K562 (cell line): ENCODE data around the gene TSC1. TPM values are rescaled to one million over a fixed set of nuclear protein-coding genes. Genes with fewer than 3 reads are reported as not detected.

ENCODE experiments used
- ATAC-seq: fragments of 200-7000 bp; cut with Tn5 transposase; 3 replicates; pipeline ENCODE4 v1.9.1; 2020; ENCODE audit warnings: moderate library complexity
- BruUV-seq: library from RNA; stranded (reverse); fragments of 400-500 nt; replicated peaks from 2 replicates; lab custom pipeline; 2021; lab: Mats Ljungman, UMichigan
- CTCF ChIA-PET: fragments of 300-600 bp; formaldehyde crosslinking; extraction: SDS; loops from one replicate; lab custom pipeline; 2021; ENCODE audit warnings: low intra/inter-chr PET ratio; lab: Yijun Ruan, JAX
- POLR2A ChIA-PET: fragments of 300-600, 350-650 bp; sonication (Branson Sonifier 250); formaldehyde crosslinking; extraction: SDS; loops from one replicate; lab custom pipeline; 2021; ENCODE audit warnings: antibody characterized with exemption, inconsistent platforms; lab: Yijun Ruan, JAX
- DNase-seq, 4 experiments: peaks; one replicate each; pipeline versions ENCODE4 v3.0.0 to v3.0.0-alpha.2; 2011 to 2018; ENCODE audit warnings: low spot score in 3 of 4, mixed read lengths in 3 of 4; ENCODE audit errors: extremely low read depth in 1 of 4
- FAIRE-seq: peaks from 2 replicates; lab custom pipeline; 2011; peaks lifted over from hg19 to GRCh38; lab: Jason Lieb, UNC
- H2AFZ ChIP-seq: 2 replicates; pipeline ENCODE4 v1.6.0; 2011; ENCODE audit warnings: low read depth, low read length, control low read depth, inconsistent platforms
- H3K27ac ChIP-seq: fragments of 200-600 bp; 3 replicates; pipeline ENCODE4 v1.8.0; 2011; ENCODE audit warnings: low read depth, mild to moderate bottlenecking, control low read depth, inconsistent platforms, low read length, moderate library complexity, mixed read lengths; ENCODE audit errors: extremely low read depth
- H3K27me3 ChIP-seq, 2 experiments: fragments of 300-600 bp in 1 of 2; 2 replicates in 1 of 2; 3 replicates in 1 of 2; pipeline versions ENCODE4 v1.6.0 to v1.8.0; 2011; ENCODE audit warnings: inconsistent platforms in 2 of 2, low read length in 2 of 2, mild to moderate bottlenecking in 1 of 2, mixed read lengths in 1 of 2, moderate library complexity in 1 of 2; ENCODE audit not compliant: control insufficient read depth in 2 of 2, insufficient read depth in 2 of 2
- H3K36me3 ChIP-seq: fragments of 300-600 bp; 3 replicates; pipeline ENCODE4 v1.8.0; 2011; ENCODE audit warnings: mild to moderate bottlenecking, low read length, inconsistent platforms; ENCODE audit not compliant: control insufficient read depth, insufficient read depth
- H3K4me1 ChIP-seq, 2 experiments: fragments of 200-600 bp in 1 of 2; replicated peaks in 1 of 2; 2 replicates in 1 of 2; 3 replicates in 1 of 2; pipeline versions ENCODE4 v1.5.1 to v1.8.0; 2011; ENCODE audit warnings: inconsistent platforms in 2 of 2, low read length in 2 of 2, mild to moderate bottlenecking in 1 of 2, mixed read lengths in 1 of 2, moderate library complexity in 1 of 2; ENCODE audit not compliant: control insufficient read depth in 2 of 2, insufficient read depth in 2 of 2
- H3K4me2 ChIP-seq: 2 replicates; pipeline ENCODE4 v1.6.1; 2011; ENCODE audit warnings: low read length, control low read depth, inconsistent platforms, mixed read lengths; ENCODE audit not compliant: insufficient read depth
- H3K4me3 ChIP-seq: fragments of 200-600 bp; sonication (generic), shearing (Covaris generic); 2 replicates; pipeline ENCODE4 v1.5.1; 2016; ENCODE audit warnings: control low read depth, inconsistent platforms
- H3K79me2 ChIP-seq: fragments of 200-600 bp; 3 replicates; pipeline ENCODE4 v1.8.0; 2011; ENCODE audit warnings: low read length, inconsistent platforms; ENCODE audit not compliant: control insufficient read depth, insufficient read depth
- H3K9ac ChIP-seq, 2 experiments: 2 replicates each; pipeline versions ENCODE4 v1.6.0 to v1.6.1; 2011; ENCODE audit warnings: low read depth in 2 of 2, low read length in 2 of 2, control low read depth in 1 of 2, inconsistent platforms in 1 of 2, mild to moderate bottlenecking in 1 of 2, mixed read lengths in 1 of 2; ENCODE audit not compliant: insufficient read depth in 1 of 2
- H3K9me1 ChIP-seq: one replicate; pipeline ENCODE4 v1.6.0; 2011; ENCODE audit warnings: inconsistent platforms, mild to moderate bottlenecking, low read length, moderate library complexity; ENCODE audit not compliant: control insufficient read depth, insufficient read depth
- H3K9me3 ChIP-seq: replicated peaks from 2 replicates; pipeline ENCODE4 v1.5.1; 2011; ENCODE audit warnings: low read depth, low read length, inconsistent platforms; ENCODE audit not compliant: control insufficient read depth, insufficient read depth
- H4K20me1 ChIP-seq: replicated peaks from 2 replicates; pipeline ENCODE4 v1.6.1; 2011; ENCODE audit warnings: low read length, inconsistent platforms, mixed read lengths; ENCODE audit not compliant: control insufficient read depth, insufficient read depth
- CEBPB ChIP-seq: fragments of 450-650 bp; IDR thresholded peaks from 2 replicates; pipeline ENCODE4 v1.6.1; 2016; ENCODE audit warnings: missing genetic modification characterization, missing compliant biosample characterization
- CEBPG ChIP-seq, 3 experiments: fragments of 200-800 bp in 1 of 3; sonication (Bioruptor generic) in 1 of 3; sonication (generic) in 1 of 3; formaldehyde crosslinking in 1 of 3; IDR thresholded peaks in 2 of 3; conservative IDR thresholded peaks in 1 of 3; 2 replicates each; pipeline versions ENCODE4 v1.6.1 to v1.8.0; 2016 to 2022; ENCODE audit warnings: missing compliant biosample characterization in 2 of 3, missing genetic modification characterization in 2 of 3, mild to moderate bottlenecking in 1 of 3, missing genetic modification reagents in 1 of 3
- POLR2H ChIP-seq: IDR thresholded peaks from 2 replicates; pipeline ENCODE4 v1.6.1; 2016; ENCODE audit warnings: missing genetic modification characterization, low read depth, mild to moderate bottlenecking, control low read depth, missing compliant biosample characterization, moderate library complexity
- PRPF4 ChIP-seq: fragments of 200-400 bp; formaldehyde crosslinking; IDR thresholded peaks from one replicate; pipeline ENCODE4 v1.6.1; 2017; ENCODE audit warnings: low read length, low read depth, mild to moderate bottlenecking; ENCODE audit not compliant: insufficient read depth, poor library complexity, severe bottlenecking
- ZKSCAN3 ChIP-seq: fragments of 250-450 bp; sonication (Bioruptor Pico); IDR thresholded peaks from 2 replicates; pipeline ENCODE4 v1.4.0; 2020
- WGBS: fragments of 100-300 bp; shearing (Covaris generic); methylation state at CpG from one replicate; pipeline ENCODE4 v1.1.6; 2016; ENCODE audit warnings: low coverage, mixed read lengths; ENCODE audit not compliant: insufficient coverage; ENCODE audit errors: missing lambda C conversion rate; 5-methylcytosine and 5-hydroxymethylcytosine counted together
- in situ Hi-C: fragments of 300-500 bp; cut with MboI; formaldehyde crosslinking; loops from 4 replicates; pipeline ENCODE4 v1.15.0; 2018; ENCODE audit warnings: inconsistent platforms, mixed read lengths
- intact Hi-C: fragments of 100-400 bp; cut with micrococcal nuclease; formaldehyde crosslinking; loops from 2 replicates; pipeline ENCODE4 v1.14.2; 2022
- polyA plus RNA-seq, 8 experiments: library from polyadenylated mRNA; depleted of rRNA in 4 of 8; stranded (reverse) in 5 of 8; unstranded in 3 of 8; fragments of >200 nt; fragmentation: Nextera tagmentation in 2 of 8; fragmentation: Illumina TruSeq in 1 of 8; extraction: Ambion mirVana in 2 of 8; extraction: Trizol in 1 of 8; gene quantifications; 2 replicates each; pipeline versions ENCODE4 v1.2.1 to v1.2.3, GENCODE V29; 2011 to 2014; ENCODE audit warnings: inconsistent platforms in 1 of 8, missing spikeins in 1 of 8
- total RNA-seq, 7 experiments: library from RNA; depleted of rRNA in 6 of 7; stranded (reverse); fragments of >200 nt in 6 of 7; fragmentation: Illumina TruSeq in 2 of 7; extraction: Trizol in 2 of 7; gene quantifications; 2 replicates each; pipeline versions ENCODE4 v1.2.1 to v1.2.3, GENCODE V29; 2011 to 2021; ENCODE audit warnings: low replicate concordance in 1 of 7
- TF ChIP-seq, protein P1 (sequence below): fragments of 450-650 bp; IDR thresholded peaks from 2 replicates; pipeline ENCODE4 v1.6.1; 2017; ENCODE audit warnings: mild to moderate bottlenecking, moderate library complexity

TSC1 gene
- total and polyA plus RNA-seq, 9 of the 15 experiments (the other 6 are each of a cell fraction or from before 2014, with no cell fraction given), result 6.9 to 37.6 (median 18.6) TPM

DNA sequence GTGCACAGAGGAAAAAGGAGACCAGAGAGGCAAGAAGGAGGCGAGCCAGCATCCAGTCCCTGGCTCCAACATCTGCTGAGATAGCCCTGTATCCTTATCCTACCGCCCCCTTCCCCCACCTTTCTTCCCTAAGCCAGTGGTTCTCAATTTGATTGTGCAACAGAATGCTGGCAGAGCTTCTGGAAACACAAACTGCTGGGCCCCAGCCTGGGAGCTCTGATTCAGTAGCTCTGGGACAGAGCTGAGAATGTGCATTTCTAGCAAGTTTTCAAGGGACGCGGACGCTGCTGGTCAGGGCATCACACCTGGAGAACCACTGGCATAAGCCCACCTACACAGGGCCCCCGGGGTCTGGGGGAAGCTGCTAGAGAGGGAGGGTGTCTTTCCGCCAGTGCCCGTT is 87.4 kb downstream of the TSC1 start:
- CTCF ChIA-PET, result no interaction called here
- no peak overlapping the region for H3K4me2 ChIP-seq
- 6% methylated on average over 8 of the region's 8 CpGs for WGBS

More for the DNA sequence above, 87.4 kb downstream of the TSC1 start:
- Histone ChIP-seq H3K27me3 (peaks cover 49 to 73% of the 10 kb centered on the region in 2 experiments), H3K9ac (no peak overlapping the region), H3K4me1 (peaks cover 0 to 8% of the 10 kb centered on the region in 2 experiments; a peak in 1 of 5 replicates), H3K79me2 (no peaks in the 10 kb centered on the region), H2AFZ (no peak overlapping the region), H3K9me1 (no peaks in the 10 kb centered on the region), H3K9me3 (no peaks in the 10 kb centered on the region), H3K36me3 (no peaks in the 10 kb centered on the region), H3K27ac (no peak overlapping the region), H4K20me1 (peaks cover 3% of the 10 kb centered on the region; the same call in 1 of the 2 replicates), H3K4me3 (no peak overlapping the region)
- no peak for FAIRE-seq
- intact Hi-C loops, result no loop called here
- no TSS peak for BruUV-seq
- no peak for ATAC-seq
- in situ Hi-C loops, result no loop called here
- POLR2A ChIA-PET, result interaction anchor here (0.7 kb wide), 1 partner anchor 11 kb away, joined by 3 read pairs; no protein-coding TSS in a partner anchor
- TF ChIP-seq POLR2H (tag), result no peak
- no peak for TF ChIP-seq CEBPG (CRISPR knock-in tag; IDR thresholded peaks at IDR 0.05)
- peak in 1 of 2 experiments; percentile 45; a peak in 1 of 4 replicates for TF ChIP-seq CEBPG (tag; conservative IDR thresholded peaks at IDR 0.05 in 1 of 2, IDR thresholded peaks at IDR 0.05 in 1 of 2)
- no peak for TF ChIP-seq PRPF4
- peak; percentile 43 for TF ChIP-seq CEBPB (tag)
- TF ChIP-seq ZKSCAN3, result no peak
- TF ChIP-seq, protein P1, sequence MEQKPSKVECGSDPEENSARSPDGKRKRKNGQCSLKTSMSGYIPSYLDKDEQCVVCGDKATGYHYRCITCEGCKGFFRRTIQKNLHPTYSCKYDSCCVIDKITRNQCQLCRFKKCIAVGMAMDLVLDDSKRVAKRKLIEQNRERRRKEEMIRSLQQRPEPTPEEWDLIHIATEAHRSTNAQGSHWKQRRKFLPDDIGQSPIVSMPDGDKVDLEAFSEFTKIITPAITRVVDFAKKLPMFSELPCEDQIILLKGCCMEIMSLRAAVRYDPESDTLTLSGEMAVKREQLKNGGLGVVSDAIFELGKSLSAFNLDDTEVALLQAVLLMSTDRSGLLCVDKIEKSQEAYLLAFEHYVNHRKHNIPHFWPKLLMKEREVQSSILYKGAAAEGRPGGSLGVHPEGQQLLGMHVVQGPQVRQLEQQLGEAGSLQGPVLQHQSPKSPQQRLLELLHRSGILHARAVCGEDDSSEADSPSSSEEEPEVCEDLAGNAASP, result no peak
- no peak for DNase-seq
